ENCODE results near the gene ZNF277. TPM values are rescaled to one million over a fixed set of nuclear protein-coding genes. Genes with fewer than 3 reads are reported as not detected.

Gene ZNF277
- total RNA-seq, 1 experiment from 2014 or later: 23.3 TPM

GRCh38 chr7:112257073-112257472 is 50.6 kb downstream of the ZNF277 start:
- H2AFZ ChIP-seq: no peak overlapping the region
- no TSS peak for BruUV-seq (replicated peaks)

GRCh38 chr7:112260911-112261310 is 54.4 kb downstream of the ZNF277 start:
- Histone ChIP-seq H3K4me1 (replicated peaks; ENCODE audit: insufficient read depth) (no peaks in the 10 kb centered on the region), H3K4me2 (no peak overlapping the region), H3K36me3 (ENCODE audit: low read depth) (no peaks in the 10 kb centered on the region), H3K9me3 (ENCODE audit: insufficient read depth, low read depth) (no peaks in the 10 kb centered on the region), H3F3A (ENCODE audit: insufficient read depth, low read depth) (0 out of 2 replicates have a peak, but pooled peaks cover 3% of the 10 kb centered on the region), H3K27me3 (ENCODE audit: insufficient read depth, low read depth) (no peaks in the 10 kb centered on the region), H3K4me3 (no peak overlapping the region), H3K9me2 (ENCODE audit: insufficient read depth) (no peaks in the 10 kb centered on the region), H2AFZ (no peak overlapping the region), H4K20me1 (ENCODE audit: insufficient read depth) (no peaks in the 10 kb centered on the region), H3K27ac (no peak overlapping the region), H3K79me2 (ENCODE audit: low read depth) (peaks cover 14% of the 10 kb centered on the region; the same call in 1 of the 2 replicates)
- ChIA-PET POLR2A (ENCODE audit: unreplicated experiment) (no interaction called here), CTCF (no interaction called here)
- no peak for DNase-seq
- TF ChIP-seq EZH2 (IDR thresholded peaks at IDR 0.05; ENCODE audit: low read depth) (no peak), CTCF (conservative IDR thresholded peaks at IDR 0.05) (no peak)
- intact Hi-C loops (cut with micrococcal nuclease; ENCODE audit: unreplicated experiment): no loop called here
- no TSS peak for BruUV-seq (replicated peaks)

More at GRCh38 chr7:112257073-112257472, 50.6 kb downstream of the ZNF277 start:
- H4K20me1 ChIP-seq (ENCODE audit: insufficient read depth): no peaks in the 10 kb centered on the region
- H3K4me2 ChIP-seq: no peak overlapping the region
- 0 out of 2 replicates have a peak, but pooled peaks cover 3% of the 10 kb centered on the region for H3F3A ChIP-seq (ENCODE audit: insufficient read depth, low read depth)
- H3K36me3 ChIP-seq (ENCODE audit: low read depth): no peaks in the 10 kb centered on the region
- H3K9me2 ChIP-seq (ENCODE audit: insufficient read depth): no peaks in the 10 kb centered on the region
- no peak overlapping the region for H3K27ac ChIP-seq
- intact Hi-C loops (cut with micrococcal nuclease; ENCODE audit: unreplicated experiment): no loop called here
- ChIA-PET POLR2A (ENCODE audit: unreplicated experiment) (no interaction called here), CTCF (no interaction called here)
- H3K79me2 ChIP-seq (ENCODE audit: low read depth): peaks cover 11% of the 10 kb centered on the region; the same call in 1 of the 2 replicates
- TF ChIP-seq CTCF (conservative IDR thresholded peaks at IDR 0.05): no peak
- TF ChIP-seq EZH2 (IDR thresholded peaks at IDR 0.05; ENCODE audit: low read depth): no peak
- H3K9me3 ChIP-seq (ENCODE audit: insufficient read depth, low read depth): no peaks in the 10 kb centered on the region
- H3K27me3 ChIP-seq (ENCODE audit: insufficient read depth, low read depth): no peaks in the 10 kb centered on the region
- H3K4me3 ChIP-seq: no peak overlapping the region
- H3K4me1 ChIP-seq (replicated peaks; ENCODE audit: insufficient read depth): 0 out of 2 replicates have a peak, but pooled peaks cover 4% of the 10 kb centered on the region
- no peak for DNase-seq

GRCh38 chr7:112262036-112262435 is 55.5 kb downstream of the ZNF277 start:
- BruUV-seq (replicated peaks): no TSS peak
- Histone ChIP-seq H3K4me3 (no peak overlapping the region), H3K79me2 (ENCODE audit: low read depth) (peaks cover 17% of the 10 kb centered on the region; the same call in 1 of the 2 replicates), H3K36me3 (ENCODE audit: low read depth) (no peaks in the 10 kb centered on the region), H3K27me3 (ENCODE audit: insufficient read depth, low read depth) (no peaks in the 10 kb centered on the region), H2AFZ (no peak overlapping the region), H3K27ac (no peak overlapping the region), H3K4me2 (no peak overlapping the region), H3K4me1 (replicated peaks; ENCODE audit: insufficient read depth) (no peaks in the 10 kb centered on the region), H4K20me1 (ENCODE audit: insufficient read depth) (no peaks in the 10 kb centered on the region), H3F3A (ENCODE audit: insufficient read depth, low read depth) (0 out of 2 replicates have a peak, but pooled peaks cover 3% of the 10 kb centered on the region), H3K9me3 (ENCODE audit: insufficient read depth, low read depth) (no peaks in the 10 kb centered on the region), H3K9me2 (ENCODE audit: insufficient read depth) (no peaks in the 10 kb centered on the region)
- intact Hi-C loops (cut with micrococcal nuclease; ENCODE audit: unreplicated experiment): no loop called here
- CTCF ChIA-PET: no interaction called here
- POLR2A ChIA-PET (ENCODE audit: unreplicated experiment): no interaction called here
- TF ChIP-seq CTCF (conservative IDR thresholded peaks at IDR 0.05): no peak
- no peak for TF ChIP-seq EZH2 (IDR thresholded peaks at IDR 0.05; ENCODE audit: low read depth)
- DNase-seq: no peak
